H1 (cell line): ENCODE data around the gene ITGA11. TPM values are rescaled to one million over a fixed set of nuclear protein-coding genes. Genes with fewer than 3 reads are reported as not detected.

ENCODE experiments used
- CBX8 ChIP-seq: fragments of 300-800, 300-1000 bp; sonication (generic); IDR thresholded peaks from 2 replicates; pipeline ENCODE4 v1.7.1; 2016; ENCODE audit warnings: low read depth, low read length, borderline replicate concordance
- MAFK ChIP-seq: IDR thresholded peaks from 2 replicates; pipeline ENCODE4 v1.6.1; 2012; ENCODE audit warnings: low read depth, mild to moderate bottlenecking, improper control_type of control experiment, low read length
- POU5F1 ChIP-seq: IDR thresholded peaks from 2 replicates; pipeline ENCODE4 v1.6.1; 2011; ENCODE audit warnings: low read depth, mild to moderate bottlenecking, low read length, moderate library complexity
- TEAD4 ChIP-seq: IDR thresholded peaks from 2 replicates; pipeline ENCODE4 v1.6.1; 2012; ENCODE audit warnings: low read depth, low read length, inconsistent platforms, mixed read lengths
- polyA plus RNA-seq, 7 experiments: library from polyadenylated mRNA; depleted of rRNA in 3 of 7; stranded (reverse) in 5 of 7; unstranded in 2 of 7; fragments of >200 nt in 5 of 7; fragments of 200-250 nt in 2 of 7; gene quantifications; 1 replicate in 5 of 7; 2 replicates in 1 of 7; 4 replicates in 1 of 7; pipeline versions ENCODE4 v1.2.1 to v1.2.3, GENCODE V29; 2011 to 2013; ENCODE audit warnings: missing spikeins in 2 of 7, mixed read lengths in 2 of 7
- total RNA-seq: library from RNA; stranded (reverse); fragmentation: NEBNext Ultra II Directional; extraction: Animal tissue kit (Norgen Biotek cat#: 25700); gene quantifications from 2 replicates; pipeline ENCODE4 v1.2.1, GENCODE V29; 2021
- TF ChIP-seq, protein P1 (sequence below), 3 experiments: IDR thresholded peaks; 1 replicate in 2 of 3; 2 replicates in 1 of 3; pipeline versions ENCODE4 v1.5.1 to v1.6.1; 2011; ENCODE audit warnings: low read length in 3 of 3, mild to moderate bottlenecking in 3 of 3, inconsistent platforms in 2 of 3, low read depth in 1 of 3, moderate library complexity in 1 of 3; ENCODE audit not compliant: insufficient read depth in 1 of 3; ENCODE audit errors: control extremely low read depth in 1 of 3

Gene ITGA11
- total and polyA plus RNA-seq, 2 of the 8 experiments (the other 6 are each of a cell fraction or from before 2014, with no cell fraction given) = 0.05 to 0.06 TPM

GRCh38 chr15:68274201-68274848, 157.6 kb downstream of the ITGA11 start (continued):
- TF ChIP-seq, protein P1, sequence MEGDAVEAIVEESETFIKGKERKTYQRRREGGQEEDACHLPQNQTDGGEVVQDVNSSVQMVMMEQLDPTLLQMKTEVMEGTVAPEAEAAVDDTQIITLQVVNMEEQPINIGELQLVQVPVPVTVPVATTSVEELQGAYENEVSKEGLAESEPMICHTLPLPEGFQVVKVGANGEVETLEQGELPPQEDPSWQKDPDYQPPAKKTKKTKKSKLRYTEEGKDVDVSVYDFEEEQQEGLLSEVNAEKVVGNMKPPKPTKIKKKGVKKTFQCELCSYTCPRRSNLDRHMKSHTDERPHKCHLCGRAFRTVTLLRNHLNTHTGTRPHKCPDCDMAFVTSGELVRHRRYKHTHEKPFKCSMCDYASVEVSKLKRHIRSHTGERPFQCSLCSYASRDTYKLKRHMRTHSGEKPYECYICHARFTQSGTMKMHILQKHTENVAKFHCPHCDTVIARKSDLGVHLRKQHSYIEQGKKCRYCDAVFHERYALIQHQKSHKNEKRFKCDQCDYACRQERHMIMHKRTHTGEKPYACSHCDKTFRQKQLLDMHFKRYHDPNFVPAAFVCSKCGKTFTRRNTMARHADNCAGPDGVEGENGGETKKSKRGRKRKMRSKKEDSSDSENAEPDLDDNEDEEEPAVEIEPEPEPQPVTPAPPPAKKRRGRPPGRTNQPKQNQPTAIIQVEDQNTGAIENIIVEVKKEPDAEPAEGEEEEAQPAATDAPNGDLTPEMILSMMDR (IDR thresholded peaks at IDR 0.05; ENCODE audit: control extremely low read depth in 1 of 3, insufficient read depth in 1 of 3, low read depth in 1 of 3, low read length in 3 of 3) = no peak
- TF ChIP-seq CBX8 = no peak
- TF ChIP-seq TEAD4 = no peak
- TF ChIP-seq MAFK = no peak
- no peak for TF ChIP-seq POU5F1
